Caki2 (cell line): Measurements from ENCODE around the gene CRYZ. TPM values are rescaled to one million over a fixed set of nuclear protein-coding genes. Genes with fewer than 3 reads are reported as not detected.
"Not testable (repeated sequence)": the region's sequence is repeated elsewhere in the genome, so short reads cannot be mapped to it uniquely, and the experiment has no call there.

Experiments used
- DNase-seq: peaks from one replicate; pipeline ENCODE4 v3.0.0-alpha.2; 2015; ENCODE audit warnings: low read depth
- in situ Hi-C: cut with HindIII; loops from 2 replicates; pipeline ENCODE4 v1.10.0; 2016; ENCODE audit warnings: low sequenced_read_pairs, low pct_unique_long_range_greater_than_20kb, mixed read lengths
- total RNA-seq: library from RNA; depleted of rRNA; stranded (reverse); fragments of >200 nt; shearing (Covaris generic); gene quantifications from 2 replicates; pipeline ENCODE4 v1.2.3, GENCODE V29; 2014; ENCODE audit warnings: low replicate concordance; rRNA removed

Gene CRYZ, protein sequence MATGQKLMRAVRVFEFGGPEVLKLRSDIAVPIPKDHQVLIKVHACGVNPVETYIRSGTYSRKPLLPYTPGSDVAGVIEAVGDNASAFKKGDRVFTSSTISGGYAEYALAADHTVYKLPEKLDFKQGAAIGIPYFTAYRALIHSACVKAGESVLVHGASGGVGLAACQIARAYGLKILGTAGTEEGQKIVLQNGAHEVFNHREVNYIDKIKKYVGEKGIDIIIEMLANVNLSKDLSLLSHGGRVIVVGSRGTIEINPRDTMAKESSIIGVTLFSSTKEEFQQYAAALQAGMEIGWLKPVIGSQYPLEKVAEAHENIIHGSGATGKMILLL
- 150 and 197 TPM in 2 replicates for total RNA-seq

DNA sequence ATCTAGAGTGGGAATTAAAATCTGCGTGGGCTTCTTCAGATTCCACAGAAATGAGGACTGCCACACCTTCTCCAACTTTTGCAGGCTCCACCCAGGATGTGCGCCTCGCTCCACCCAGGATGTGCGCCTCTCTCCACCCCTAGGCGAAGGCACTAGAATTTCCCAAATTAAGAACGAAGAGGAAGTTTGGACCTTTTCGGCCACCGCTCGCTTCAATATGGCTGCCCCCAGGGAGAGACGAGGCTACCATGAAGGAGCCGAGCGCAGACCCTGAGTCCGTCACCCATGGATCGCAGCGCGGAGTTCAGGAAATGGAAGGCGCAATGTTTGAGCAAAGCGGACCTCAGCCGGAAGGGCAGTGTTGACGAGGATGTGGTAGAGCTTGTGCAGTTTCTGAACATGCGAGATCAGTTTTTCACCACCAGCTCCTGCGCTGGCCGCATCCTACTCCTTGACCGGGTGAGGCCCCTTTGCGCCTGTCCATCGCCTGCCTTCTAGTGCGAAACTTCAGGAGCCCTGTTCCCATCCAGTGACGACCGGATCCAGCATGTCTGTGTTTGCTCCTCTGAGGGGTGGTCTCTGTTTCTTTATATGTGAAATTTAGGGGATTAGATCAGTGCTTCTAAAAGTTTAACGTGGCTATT lies at the start of gene CRYZ, which contains the start of gene TYW3:
Gene CRYZ (minus strand): TSS at position 91 of the 644 bp plus-strand sequence. CDS start 8,229 bp downstream, outside the sequence.
Gene TYW3 (plus strand): TSS at position 193 of the 644 bp plus-strand sequence. CDS start 93 bp downstream, at position 286.
- in situ Hi-C loops = no loop called here
- peak; percentile 89 for DNase-seq

DNA sequence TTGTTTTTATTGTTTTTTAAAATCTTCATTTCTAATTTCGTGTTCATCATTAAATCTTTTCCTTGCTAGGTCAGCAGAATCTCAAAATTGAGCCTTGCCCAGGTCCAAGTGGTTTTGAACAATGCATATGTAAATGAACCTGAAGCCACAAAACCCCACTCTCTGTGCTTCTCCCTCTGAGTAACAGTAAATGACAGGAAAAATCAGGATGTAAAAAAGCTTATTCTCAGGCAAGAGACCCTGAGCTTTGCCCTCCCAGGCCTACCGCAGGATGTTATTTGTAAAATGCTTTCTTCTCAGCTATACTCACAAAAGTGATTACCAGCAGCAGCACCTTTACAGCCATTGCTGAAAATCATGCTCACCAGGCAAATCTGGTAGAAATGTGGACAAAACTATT lies 47.7 kb upstream of the CRYZ start:
- in situ Hi-C loops = no loop called here
- no peak for DNase-seq

DNA sequence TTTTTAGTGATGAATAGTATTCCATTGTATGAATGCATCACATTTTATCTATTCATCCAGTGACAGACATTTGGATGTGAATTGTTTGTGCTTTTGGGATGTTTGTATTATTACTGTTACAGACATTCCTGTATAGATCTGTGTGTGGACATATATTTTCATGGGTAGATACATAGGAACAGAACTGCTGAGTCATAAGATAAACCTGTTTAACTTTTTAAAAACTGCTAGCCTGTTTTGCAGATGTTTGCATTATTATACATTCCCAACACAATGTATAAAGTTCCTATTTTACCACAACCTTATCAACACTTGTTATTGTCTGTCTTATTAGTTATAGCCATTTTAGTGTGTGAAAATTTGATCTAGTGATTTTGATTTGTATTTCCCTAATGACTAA lies 46.9 kb upstream of the CRYZ start:
- in situ Hi-C loops = no loop called here
- no peak for DNase-seq

DNA sequence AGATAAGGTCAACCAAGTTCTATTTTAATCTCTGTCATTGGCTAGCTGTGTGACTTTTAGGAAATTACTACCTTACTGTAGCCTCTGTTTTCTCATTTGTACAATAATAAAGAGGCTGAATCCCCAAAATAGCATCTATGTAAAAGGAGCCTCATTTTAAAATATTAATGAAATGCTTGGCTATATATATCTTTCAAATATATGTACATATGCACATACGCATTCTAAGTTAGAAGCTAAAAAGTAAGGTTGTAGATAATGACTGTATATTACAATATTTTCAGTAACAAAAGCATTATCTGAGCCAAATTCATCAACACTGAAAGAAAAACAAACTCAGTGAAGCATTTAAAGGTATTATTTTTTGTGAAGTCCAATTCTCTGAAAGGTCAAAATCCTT lies 44.7 kb upstream of the CRYZ start:
- DNase-seq = no peak
- in situ Hi-C loops = no loop called here

DNA sequence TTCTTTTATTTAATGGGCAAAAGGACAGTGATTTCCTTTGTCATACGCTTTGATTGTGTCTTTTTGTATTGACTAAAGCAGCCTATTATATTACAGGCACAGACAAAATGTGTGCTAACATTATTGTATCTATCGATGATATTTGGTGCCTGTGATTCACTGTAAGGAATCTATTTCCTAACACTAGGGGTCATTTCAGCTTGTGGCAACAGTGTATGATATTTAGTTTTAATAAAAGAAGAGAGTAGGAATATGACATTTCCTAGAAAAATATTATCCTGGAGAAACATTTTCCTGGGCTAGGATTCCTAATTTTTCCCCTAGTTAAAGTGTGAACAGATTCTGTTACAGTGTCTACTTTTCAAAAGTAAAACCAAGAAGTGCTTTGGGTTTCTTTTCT lies 42.9 kb upstream of the CRYZ start:
- in situ Hi-C loops = no loop called here
- DNase-seq = no peak

DNA sequence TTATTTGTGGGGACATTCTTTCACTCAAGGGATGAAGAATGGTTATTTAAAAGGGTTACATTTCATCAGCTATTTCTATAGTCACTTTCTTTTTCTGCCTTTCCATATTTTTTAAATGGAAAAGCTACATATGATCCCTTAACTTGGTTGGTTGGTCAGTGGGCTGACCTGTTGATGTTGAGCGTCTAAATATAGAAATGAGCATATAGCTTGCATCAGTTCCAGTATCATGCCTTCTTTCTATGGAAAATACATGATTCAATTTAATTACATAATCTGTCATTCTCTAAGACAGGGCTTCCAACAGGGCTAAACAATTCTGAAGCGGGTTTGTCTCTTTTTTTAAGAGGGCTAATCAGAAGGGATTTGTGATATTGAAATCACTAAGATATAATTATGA lies 40.7 kb upstream of the CRYZ start:
- in situ Hi-C loops = no loop called here
- no peak for DNase-seq

DNA sequence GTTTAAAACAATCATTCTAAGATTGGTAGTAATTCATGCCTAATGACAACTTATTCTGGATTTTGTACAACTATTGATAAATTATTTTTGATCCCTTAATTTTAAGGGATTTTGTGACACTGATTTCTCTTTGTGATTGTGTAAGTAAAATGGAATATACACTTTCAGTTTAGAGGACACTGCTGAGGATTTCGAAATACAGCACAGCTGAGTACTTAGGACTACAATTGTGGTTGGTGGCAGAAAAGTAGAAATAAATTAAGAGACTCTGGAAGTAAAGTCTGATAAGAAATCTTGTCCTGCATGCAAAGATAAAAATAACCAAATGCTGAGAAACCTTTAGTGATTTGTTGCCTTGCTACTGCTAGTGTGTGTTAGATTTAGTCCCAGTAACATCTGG lies 40.1 kb upstream of the CRYZ start:
- in situ Hi-C loops = no loop called here
- DNase-seq = no peak

DNA sequence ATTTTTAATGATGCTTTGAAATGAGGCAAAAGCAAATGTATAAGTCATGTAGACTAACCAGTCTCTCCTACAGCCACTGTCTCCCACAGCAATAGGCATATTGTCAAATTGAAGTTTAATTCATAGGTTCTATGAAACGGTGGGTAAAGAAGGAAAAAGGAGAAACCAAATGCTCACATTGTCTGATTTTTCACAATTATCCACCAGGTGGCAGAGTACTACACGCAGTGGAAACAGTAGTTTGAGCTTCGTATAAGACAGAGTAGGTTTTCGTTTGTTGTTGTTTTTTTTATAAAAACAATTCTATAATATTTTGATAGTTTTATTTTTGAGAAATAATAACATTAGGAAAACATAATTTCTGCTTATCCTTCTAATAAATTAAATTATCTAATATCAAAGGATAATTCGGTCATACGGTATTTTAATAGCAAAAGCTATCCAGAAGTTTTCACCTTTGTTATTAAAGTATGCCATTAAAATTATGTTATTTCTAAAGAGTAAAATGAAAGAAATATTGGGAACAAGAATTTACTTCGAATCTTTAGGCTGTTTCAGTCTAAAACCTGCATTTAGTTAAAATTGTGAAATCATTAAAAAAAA lies 39.2 kb upstream of the CRYZ start:
- in situ Hi-C loops = no loop called here
- DNase-seq = peak; percentile 8

DNA sequence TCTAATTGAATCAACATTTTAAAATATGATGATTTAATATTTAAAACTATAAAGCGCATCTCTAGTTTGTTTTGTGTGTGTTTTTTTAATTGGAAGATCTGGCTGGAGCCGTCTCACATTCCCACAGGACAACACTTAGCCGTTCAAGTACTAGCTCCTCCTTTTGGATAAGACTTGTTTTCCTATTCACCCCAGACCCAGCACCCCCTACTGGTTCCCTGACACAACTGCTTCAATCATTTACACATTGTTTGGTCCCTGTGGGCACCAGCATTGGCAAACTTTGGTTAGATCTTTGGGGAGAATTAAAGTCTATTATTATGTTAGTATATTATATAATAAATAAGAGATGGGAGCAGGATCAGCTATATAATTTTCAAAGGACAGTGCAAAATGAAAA lies 34.6 kb upstream of the CRYZ start:
- DNase-seq = no peak
- in situ Hi-C loops = no loop called here

DNA sequence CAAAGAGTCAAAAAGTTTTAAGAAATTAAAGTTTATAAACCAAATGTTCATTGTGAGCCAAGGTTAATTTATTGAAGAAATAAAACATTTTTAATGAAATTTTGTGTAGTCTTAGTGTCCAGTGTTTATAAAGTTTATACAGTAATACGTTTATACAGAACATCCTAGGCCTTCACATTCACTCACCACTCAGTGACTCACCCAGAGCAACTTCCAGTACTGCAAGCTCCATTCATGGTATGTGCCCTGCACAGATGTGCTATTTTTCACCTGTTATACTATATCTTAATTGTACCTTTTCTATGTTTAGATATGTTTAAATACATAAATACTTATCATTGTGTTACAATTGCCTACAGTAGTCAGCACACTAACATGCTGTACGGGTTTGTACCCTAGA lies 33.7 kb upstream of the CRYZ start:
- in situ Hi-C loops = no loop called here
- no peak for DNase-seq

DNA sequence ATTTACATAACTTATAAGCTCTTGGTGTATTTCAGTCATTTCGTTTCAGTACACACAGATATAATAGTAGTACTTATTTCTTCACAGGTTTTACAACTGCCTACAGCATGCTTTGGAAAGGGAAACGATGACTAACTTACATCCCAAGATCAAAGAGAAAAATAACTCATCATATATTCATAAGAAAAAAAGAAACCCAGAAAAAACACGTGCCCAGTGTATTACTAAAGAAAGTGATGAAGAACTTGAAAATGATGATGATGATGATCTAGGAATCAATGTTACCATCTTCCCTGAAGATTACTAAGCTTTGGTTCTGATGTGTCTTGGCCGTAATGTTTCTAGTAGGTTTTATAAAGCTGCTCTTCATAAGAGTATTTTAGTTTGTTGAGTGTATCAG lies 31.0 kb upstream of the CRYZ start:
- in situ Hi-C loops = no loop called here

DNA sequence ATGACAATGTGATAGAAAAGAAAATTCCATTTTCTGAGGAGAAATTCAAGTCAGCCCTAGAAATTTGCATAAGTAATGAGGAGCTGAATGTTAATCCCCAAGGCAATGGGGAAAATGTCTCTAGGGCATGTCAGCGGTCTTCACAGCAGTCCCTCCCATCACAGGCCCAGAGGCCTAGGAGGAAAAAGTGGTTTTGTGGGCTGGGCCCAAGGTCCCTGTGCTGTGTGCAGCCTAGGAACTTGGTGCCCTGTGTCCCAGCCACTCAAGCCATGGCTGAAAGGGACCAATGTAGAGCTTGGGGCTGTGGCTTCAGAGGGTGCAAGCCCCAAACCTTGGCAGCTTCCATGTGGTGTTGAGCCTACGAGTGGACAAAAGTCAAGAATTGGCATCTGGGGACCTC lies 23.8 kb upstream of the CRYZ start:
- DNase-seq = not testable (repeated sequence)

More for the DNA sequence above, 31.0 kb upstream of the CRYZ start:
- DNase-seq = no peak

DNA sequence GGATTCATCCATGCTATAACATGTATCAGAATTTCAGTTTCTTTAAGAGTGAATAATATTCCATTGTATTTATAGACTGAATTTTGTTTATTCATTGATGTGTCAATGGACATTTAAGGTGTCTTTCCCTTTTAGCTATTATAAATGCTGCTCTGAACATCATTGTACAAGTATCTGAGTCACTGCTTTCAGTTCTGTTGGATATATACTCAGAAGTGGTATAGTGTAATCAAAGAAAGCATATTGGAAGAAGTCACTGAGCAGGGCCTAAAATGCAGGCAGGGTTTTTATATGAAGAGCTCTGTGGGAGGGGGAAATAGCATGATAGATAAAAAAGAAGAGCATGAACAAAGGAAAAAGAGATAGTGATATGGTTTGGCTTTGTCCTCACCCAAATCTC lies 22.6 kb upstream of the CRYZ start:
- in situ Hi-C loops = no loop called here
- DNase-seq = no peak

More for the DNA sequence above, 23.8 kb upstream of the CRYZ start:
- in situ Hi-C loops = not testable (repeated sequence)

DNA sequence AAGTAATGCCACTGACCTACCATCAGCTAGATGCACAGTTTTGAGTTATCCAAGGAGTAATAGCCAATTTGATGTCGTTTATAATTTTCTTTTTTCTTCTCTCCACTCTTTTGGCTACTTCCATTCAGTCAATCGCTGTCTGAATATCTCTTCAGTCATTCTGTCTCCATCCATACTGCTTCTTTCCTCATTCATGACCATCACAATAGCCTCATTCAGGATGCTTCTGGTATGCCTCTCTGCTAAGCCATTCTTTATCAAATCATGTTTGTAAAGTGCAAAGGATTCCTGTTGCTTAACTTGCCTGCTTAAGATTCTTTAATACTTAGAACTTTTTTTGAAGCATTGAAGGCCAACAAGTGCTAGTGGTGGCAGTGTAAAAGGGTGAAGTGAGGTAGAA lies 20.3 kb upstream of the CRYZ start:
- in situ Hi-C loops = no loop called here
- DNase-seq = no peak

DNA sequence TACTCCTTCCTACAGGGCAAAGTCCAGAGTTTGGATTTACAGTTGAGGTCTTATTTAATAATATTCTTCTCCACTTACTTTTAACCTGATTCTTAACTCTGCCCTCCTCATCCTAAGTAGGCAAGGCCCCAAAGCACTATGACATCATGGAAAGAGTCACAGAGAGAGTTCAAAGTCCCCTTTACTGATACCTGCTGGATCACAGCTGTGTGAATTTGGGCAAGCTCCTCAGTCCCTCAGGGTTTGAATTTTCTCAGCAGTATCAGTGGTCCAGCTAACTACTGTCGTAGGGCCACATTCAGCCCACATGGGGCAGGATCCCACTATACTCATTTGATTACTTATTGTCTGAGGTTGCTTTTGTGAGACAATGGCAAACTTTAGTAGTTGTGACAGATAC lies 16.1 kb upstream of the CRYZ start:
- in situ Hi-C loops = no loop called here
- no peak for DNase-seq

DNA sequence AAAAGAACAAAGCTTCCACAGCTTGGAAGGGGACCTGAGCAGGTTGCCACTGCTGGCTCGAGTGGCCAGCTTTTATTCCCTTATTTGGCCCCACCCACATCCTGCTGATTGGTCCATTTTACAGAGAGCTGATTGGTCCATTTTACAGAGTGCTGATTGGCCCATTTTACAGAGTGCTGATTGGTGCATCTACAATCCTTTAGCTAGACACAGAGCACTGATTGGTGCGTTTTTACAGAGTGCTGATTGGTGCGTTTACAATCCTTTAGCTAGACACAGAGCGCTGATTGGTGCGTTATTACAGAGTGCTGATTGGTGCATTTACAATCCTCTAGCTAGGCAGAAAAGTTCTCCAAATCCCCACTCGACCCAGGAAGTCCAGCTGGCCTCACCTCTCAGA lies 12.4 kb upstream of the CRYZ start:
- in situ Hi-C loops = not testable (repeated sequence)

DNA sequence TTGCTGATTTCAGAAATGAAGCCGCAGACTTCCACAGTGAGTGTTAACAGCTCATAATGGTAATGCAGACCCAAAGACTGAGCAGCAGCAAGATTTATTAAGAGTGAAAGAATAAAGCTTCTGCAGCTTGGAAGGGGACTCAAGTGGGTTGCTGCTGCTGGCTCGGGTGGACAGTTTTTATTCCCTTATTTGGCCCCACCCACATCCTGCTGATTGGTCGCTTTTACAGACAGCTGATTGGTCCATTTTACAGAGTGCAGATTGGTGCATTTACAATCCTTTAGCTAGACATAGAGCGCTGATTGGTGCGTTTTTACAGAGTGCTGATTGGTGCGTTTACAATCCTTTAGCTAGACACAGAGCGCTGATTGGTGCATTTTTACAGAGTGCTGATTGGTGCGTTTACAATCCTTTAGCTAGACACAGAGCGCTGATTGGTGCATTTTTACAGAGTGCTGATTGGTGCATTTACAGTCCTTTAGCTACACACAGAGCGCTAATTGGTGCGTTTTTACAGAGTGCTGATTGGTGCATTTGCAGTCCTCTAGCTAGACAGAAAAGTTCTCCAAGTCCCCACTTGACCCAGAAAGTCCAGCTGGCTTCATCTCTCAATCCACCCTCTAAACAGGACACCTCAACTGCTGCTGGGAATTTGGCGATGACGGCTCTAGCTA lies 7.6 kb upstream of the CRYZ start:
- in situ Hi-C loops, DNase-seq: not testable (repeated sequence)

More for the DNA sequence above, 12.4 kb upstream of the CRYZ start:
- DNase-seq = not testable (repeated sequence)

DNA sequence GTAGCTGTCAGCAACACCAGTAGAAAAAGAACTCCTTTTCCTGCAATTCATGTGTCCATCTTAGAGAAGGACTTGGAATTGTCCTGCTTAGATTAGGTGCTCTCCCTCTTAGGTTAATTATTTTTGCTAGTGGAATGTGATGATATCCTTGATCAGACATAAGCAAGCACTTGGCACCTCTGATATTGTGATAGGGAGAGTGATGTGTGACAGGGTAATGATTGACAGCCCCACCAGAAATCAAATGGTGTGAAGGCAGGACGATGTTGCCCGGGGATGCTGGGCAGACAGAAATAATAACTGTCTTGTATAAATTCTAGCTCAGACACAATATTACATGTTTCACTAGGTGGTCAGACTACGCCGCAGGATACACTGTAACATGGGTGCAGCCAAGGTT lies 4.5 kb upstream of the CRYZ start:
- in situ Hi-C loops = no loop called here
- no peak for DNase-seq
